HEK293 (cell line): Measurements from ENCODE around the gene NUMB.

Source experiments
- CTCF ChIA-PET: fragments of 350-600 bp; formaldehyde crosslinking; extraction: SDS; loops from one replicate; lab custom pipeline; 2021; ENCODE audit warnings: antibody characterized with exemption; lab: Yijun Ruan, JAX
- POLR2A ChIA-PET: fragments of 300-600 bp; formaldehyde crosslinking; extraction: SDS; loops from one replicate; lab custom pipeline; 2020; ENCODE audit warnings: antibody characterized with exemption, inconsistent platforms; lab: Yijun Ruan, JAX
- H3K27ac ChIP-seq: fragments of 200-500 bp; sonication (Bioruptor generic); 2 replicates; pipeline ENCODE4 v1.5.1; 2014; ENCODE audit warnings: low read depth, low read length, control low read depth, inconsistent platforms; ENCODE audit errors: extremely low read depth
- H3K36me3 ChIP-seq, 2 experiments: fragments of 200-500 bp in 1 of 2; sonication (Bioruptor generic) in 1 of 2; 1 replicate in 1 of 2; 2 replicates in 1 of 2; pipeline ENCODE4 v1.5.1; 2014 to 2017; ENCODE audit warnings: inconsistent platforms in 2 of 2, low read length in 2 of 2; ENCODE audit not compliant: control insufficient read depth in 2 of 2, insufficient read depth in 1 of 2
- H3K4me1 ChIP-seq: fragments of 200-500 bp; sonication (Bioruptor generic); 2 replicates; pipeline ENCODE4 v1.5.1; 2014; ENCODE audit warnings: mild to moderate bottlenecking, low read length, inconsistent platforms; ENCODE audit not compliant: control insufficient read depth, insufficient read depth
- H3K4me3 ChIP-seq: 2 replicates; pipeline ENCODE4 v1.5.1; 2011; ENCODE audit warnings: low read depth, mild to moderate bottlenecking, control low read depth, low read length, moderate library complexity
- H3K9me3 ChIP-seq: fragments of 200-500 bp; sonication (Bioruptor generic); 2 replicates; pipeline ENCODE4 v1.5.1; 2014; ENCODE audit warnings: low read depth, low read length, inconsistent platforms; ENCODE audit not compliant: control insufficient read depth, insufficient read depth
- BCL6B ChIP-seq: fragments of 450-650 bp; formaldehyde crosslinking; IDR thresholded peaks from 2 replicates; pipeline ENCODE4 v1.5.1; 2017; ENCODE audit warnings: missing biosample characterization, missing genetic modification characterization
- HOXA7 ChIP-seq: sonication (generic); formaldehyde crosslinking; IDR thresholded peaks from 2 replicates; pipeline ENCODE4 v1.8.1; 2022; ENCODE audit warnings: missing genetic modification reagents, borderline replicate concordance
- IKZF3 ChIP-seq: fragments of 450-650 bp; IDR thresholded peaks from 2 replicates; pipeline ENCODE4 v1.5.0; 2018; ENCODE audit warnings: missing biosample characterization, mild to moderate bottlenecking, missing genetic modification characterization, moderate library complexity
- KLF9 ChIP-seq: fragments of 450-650 bp; formaldehyde crosslinking; IDR thresholded peaks from 2 replicates; pipeline ENCODE4 v1.5.1; 2016; ENCODE audit warnings: missing biosample characterization, missing genetic modification characterization, low read depth
- PBX3 ChIP-seq: sonication (generic); formaldehyde crosslinking; IDR thresholded peaks from 2 replicates; pipeline ENCODE4 v1.8.1; 2022; ENCODE audit warnings: mild to moderate bottlenecking, moderate library complexity, missing genetic modification reagents
- PRDM2 ChIP-seq: fragments of 450-650 bp; formaldehyde crosslinking; IDR thresholded peaks from 2 replicates; pipeline ENCODE4 v1.5.1; 2016; ENCODE audit warnings: missing biosample characterization, missing genetic modification characterization, borderline replicate concordance
- ZNF140 ChIP-seq: fragments of 450-650 bp; formaldehyde crosslinking; IDR thresholded peaks from 2 replicates; pipeline ENCODE4 v1.5.1; 2016; ENCODE audit warnings: missing biosample characterization, missing genetic modification characterization
- ZNF157 ChIP-seq: fragments of 450-650 bp; formaldehyde crosslinking; IDR thresholded peaks from 2 replicates; pipeline ENCODE4 v1.5.1; 2016; ENCODE audit warnings: missing biosample characterization, missing genetic modification characterization
- ZNF184 ChIP-seq: fragments of 450-650 bp; IDR thresholded peaks from 2 replicates; pipeline ENCODE4 v1.5.1; 2018; ENCODE audit warnings: missing biosample characterization, mild to moderate bottlenecking, missing genetic modification characterization
- ZNF24 ChIP-seq: fragments of 450-650 bp; formaldehyde crosslinking; IDR thresholded peaks from 2 replicates; pipeline ENCODE4 v1.5.1; 2016; ENCODE audit warnings: missing biosample characterization, missing genetic modification characterization
- ZNF404 ChIP-seq: fragments of 450-650 bp; formaldehyde crosslinking; IDR thresholded peaks from 2 replicates; pipeline ENCODE4 v1.5.1; 2017; ENCODE audit warnings: missing biosample characterization, missing genetic modification characterization
- ZNF548 ChIP-seq: fragments of 450-650 bp; formaldehyde crosslinking; IDR thresholded peaks from 2 replicates; pipeline ENCODE4 v1.5.1; 2016; ENCODE audit warnings: missing biosample characterization, missing genetic modification characterization
- TF ChIP-seq, protein P1 (sequence below): fragments of 450-650 bp; formaldehyde crosslinking; IDR thresholded peaks from 2 replicates; pipeline ENCODE4 v1.5.1; 2016; ENCODE audit warnings: missing biosample characterization, missing genetic modification characterization

NUMB gene

DNA sequence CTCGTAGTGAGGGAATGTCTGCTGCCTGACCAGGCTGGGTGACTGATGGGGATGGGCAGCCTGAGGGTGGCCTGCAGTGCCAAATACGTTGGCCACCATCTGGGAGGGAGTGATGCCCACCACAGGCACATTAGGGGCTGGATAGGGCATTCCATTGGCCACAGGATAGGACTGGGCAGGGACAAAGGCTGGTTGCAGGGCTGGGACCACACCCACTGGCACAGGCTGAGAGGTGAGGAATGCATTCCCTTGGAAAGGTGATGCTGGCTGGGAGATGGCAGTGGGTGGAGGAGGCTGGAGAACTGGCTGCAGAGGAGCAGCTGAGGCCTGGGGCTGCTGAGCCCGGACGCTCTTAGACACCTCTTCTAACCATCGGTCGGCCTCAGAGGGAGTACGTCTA, 181.5 kb downstream of the NUMB start:
- H3K4me3 ChIP-seq: no peak overlapping the region
- TF ChIP-seq ZNF157 (no peak), ZNF184 (no peak), ZNF404 (tag by site-specific recombination) (no peak), PBX3 (CRISPR knock-in tag) (no peak), ZNF548 (tag by site-specific recombination) (no peak), PRDM2 (tag by site-specific recombination) (no peak), IKZF3 (tag by site-specific recombination) (no peak)
- peaks cover 30 to 52% of the 10 kb centered on the region in 2 experiments for H3K36me3 ChIP-seq
- 0 out of 2 replicates have a peak overlapping the region, but pooled peaks have one; percentile 24 for H3K27ac ChIP-seq
- ChIA-PET POLR2A (no interaction called here), CTCF (no interaction called here)
- H3K4me1 ChIP-seq: no peaks in the 10 kb centered on the region
- H3K9me3 ChIP-seq: no peaks in the 10 kb centered on the region

- no peaks in the 10 kb centered on the region for H3K9me3 ChIP-seq
- H3K4me3 ChIP-seq: no peak overlapping the region
- no peak overlapping the region for H3K27ac ChIP-seq
- ChIA-PET CTCF (interaction anchor here (1.4 kb wide), 1 partner anchor 56 kb away, joined by 4 read pairs; no protein-coding TSS in a partner anchor), POLR2A (no interaction called here)
- peaks cover 16 to 34% of the 10 kb centered on the region in 2 experiments for H3K36me3 ChIP-seq
- TF ChIP-seq HOXA7 (CRISPR knock-in tag) (no peak), KLF9 (tag by site-specific recombination) (no peak), ZNF24 (tag by site-specific recombination) (no peak)
- TF ChIP-seq, protein P1, sequence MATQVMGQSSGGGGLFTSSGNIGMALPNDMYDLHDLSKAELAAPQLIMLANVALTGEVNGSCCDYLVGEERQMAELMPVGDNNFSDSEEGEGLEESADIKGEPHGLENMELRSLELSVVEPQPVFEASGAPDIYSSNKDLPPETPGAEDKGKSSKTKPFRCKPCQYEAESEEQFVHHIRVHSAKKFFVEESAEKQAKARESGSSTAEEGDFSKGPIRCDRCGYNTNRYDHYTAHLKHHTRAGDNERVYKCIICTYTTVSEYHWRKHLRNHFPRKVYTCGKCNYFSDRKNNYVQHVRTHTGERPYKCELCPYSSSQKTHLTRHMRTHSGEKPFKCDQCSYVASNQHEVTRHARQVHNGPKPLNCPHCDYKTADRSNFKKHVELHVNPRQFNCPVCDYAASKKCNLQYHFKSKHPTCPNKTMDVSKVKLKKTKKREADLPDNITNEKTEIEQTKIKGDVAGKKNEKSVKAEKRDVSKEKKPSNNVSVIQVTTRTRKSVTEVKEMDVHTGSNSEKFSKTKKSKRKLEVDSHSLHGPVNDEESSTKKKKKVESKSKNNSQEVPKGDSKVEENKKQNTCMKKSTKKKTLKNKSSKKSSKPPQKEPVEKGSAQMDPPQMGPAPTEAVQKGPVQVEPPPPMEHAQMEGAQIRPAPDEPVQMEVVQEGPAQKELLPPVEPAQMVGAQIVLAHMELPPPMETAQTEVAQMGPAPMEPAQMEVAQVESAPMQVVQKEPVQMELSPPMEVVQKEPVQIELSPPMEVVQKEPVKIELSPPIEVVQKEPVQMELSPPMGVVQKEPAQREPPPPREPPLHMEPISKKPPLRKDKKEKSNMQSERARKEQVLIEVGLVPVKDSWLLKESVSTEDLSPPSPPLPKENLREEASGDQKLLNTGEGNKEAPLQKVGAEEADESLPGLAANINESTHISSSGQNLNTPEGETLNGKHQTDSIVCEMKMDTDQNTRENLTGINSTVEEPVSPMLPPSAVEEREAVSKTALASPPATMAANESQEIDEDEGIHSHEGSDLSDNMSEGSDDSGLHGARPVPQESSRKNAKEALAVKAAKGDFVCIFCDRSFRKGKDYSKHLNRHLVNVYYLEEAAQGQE (tag by site-specific recombination): no peak
- H3K4me1 ChIP-seq: no peaks in the 10 kb centered on the region
Measured at GRCh38 chr14:73273799-73274198, 184.5 kb downstream of the NUMB start.

DNA sequence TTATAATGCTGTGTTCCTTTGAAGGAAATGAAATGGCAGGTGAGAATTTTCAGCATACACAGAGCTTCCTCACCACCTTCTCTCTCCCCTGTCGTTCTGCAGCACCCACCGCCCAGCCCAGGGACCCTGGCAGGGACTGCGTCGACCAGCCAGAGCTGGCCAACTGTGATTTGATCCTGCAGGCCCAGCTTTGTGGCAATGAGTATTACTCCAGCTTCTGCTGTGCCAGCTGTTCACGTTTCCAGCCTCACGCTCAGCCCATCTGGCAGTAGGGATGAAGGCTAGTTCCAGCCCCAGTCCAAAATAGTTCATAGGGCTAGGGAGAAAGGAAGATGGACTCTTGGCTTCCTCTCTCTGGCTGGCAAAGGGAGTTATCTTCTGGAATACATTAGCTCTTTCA, 186.0 kb downstream of the NUMB start:
- no peaks in the 10 kb centered on the region for H3K9me3 ChIP-seq
- TF ChIP-seq BCL6B: no peak
- no peak for TF ChIP-seq ZNF140 (tag by site-specific recombination)
- TF ChIP-seq, all 188 proteins: peak for 0
- Histone ChIP-seq H3K4me1 (no peaks in the 10 kb centered on the region), H3K36me3 (peaks cover 8 to 30% of the 10 kb centered on the region in 2 experiments), H3K27ac (no peak overlapping the region), H3K4me3 (no peak overlapping the region)
- ChIA-PET CTCF (interaction anchor here (0.6 kb wide), 2 partner anchors 268 to 364 kb away, joined by 3 to 4 read pairs; no protein-coding TSS in a partner anchor), POLR2A (no interaction called here)
